GM12878 (cell line): Measurements from ENCODE around the gene TRAPPC12. TPM values are rescaled to one million over a fixed set of nuclear protein-coding genes. Genes with fewer than 3 reads are reported as not detected.

Experiments used
- ASH2L ChIP-seq: fragments of 300-600, 200-600 bp; sonication (generic); IDR thresholded peaks from 2 replicates; pipeline ENCODE4 v1.6.1; 2017; ENCODE audit warnings: low read depth, mild to moderate bottlenecking, borderline replicate concordance
- ATF7 ChIP-seq: fragments of 450-650 bp; IDR thresholded peaks from 2 replicates; pipeline ENCODE4 v1.6.1; 2016; ENCODE audit warnings: low read depth, mild to moderate bottlenecking
- BHLHE40 ChIP-seq, 2 experiments: fragments of 450-650 bp in 1 of 2; IDR thresholded peaks; 2 replicates each; pipeline ENCODE4 v1.6.1; 2011 to 2017; ENCODE audit warnings: low read depth in 2 of 2, borderline replicate concordance in 1 of 2, improper control_type of control experiment in 1 of 2, low read length in 1 of 2, mild to moderate bottlenecking in 1 of 2
- CHD1 ChIP-seq: IDR thresholded peaks from 2 replicates; pipeline ENCODE4 v1.6.1; 2012; ENCODE audit warnings: low read depth, low read length, improper control_type of control experiment
- CHD4 ChIP-seq: fragments of 200-600 bp; sonication (generic); IDR thresholded peaks from 2 replicates; pipeline ENCODE4 v1.6.1; 2016; ENCODE audit warnings: mild to moderate bottlenecking
- EED ChIP-seq: sonication (generic); IDR thresholded peaks from 2 replicates; pipeline ENCODE4 v1.6.1; 2016; ENCODE audit warnings: antibody characterized with exemption, low read depth
- FOXK2 ChIP-seq: fragments of 450-650 bp; IDR thresholded peaks from 2 replicates; pipeline ENCODE4 v1.6.1; 2017; ENCODE audit warnings: mild to moderate bottlenecking, moderate library complexity
- JUNB ChIP-seq: IDR thresholded peaks from 2 replicates; pipeline ENCODE4 v1.6.1; 2016; ENCODE audit warnings: antibody characterized with exemption, mild to moderate bottlenecking
- NFIC ChIP-seq: IDR thresholded peaks from 2 replicates; pipeline ENCODE4 v1.6.1; 2012; ENCODE audit warnings: low read depth, mild to moderate bottlenecking, inconsistent platforms, low read length, moderate library complexity
- POLR2AphosphoS2 ChIP-seq: IDR thresholded peaks from 2 replicates; pipeline ENCODE4 v1.6.1; 2011; ENCODE audit warnings: low read depth, mild to moderate bottlenecking, low read length, improper control_type of control experiment, moderate library complexity
- RCOR1 ChIP-seq: conservative IDR thresholded peaks from 2 replicates; pipeline ENCODE4 v1.6.1; 2012; ENCODE audit warnings: low read depth, low read length, improper control_type of control experiment
- RUNX3 ChIP-seq: IDR thresholded peaks from 2 replicates; pipeline ENCODE4 v1.6.1; 2012; ENCODE audit warnings: low read length, inconsistent platforms
- STAT3 ChIP-seq: IDR thresholded peaks from 2 replicates; pipeline ENCODE4 v1.6.1; 2011; ENCODE audit warnings: low read depth, low read length, improper control_type of control experiment
- YY1 ChIP-seq: IDR thresholded peaks from 2 replicates; pipeline ENCODE4 v1.6.1; 2011; ENCODE audit warnings: low read depth, mild to moderate bottlenecking, low read length
- polyA plus RNA-seq, 11 experiments: library from polyadenylated mRNA; depleted of rRNA in 4 of 11; unstranded in 6 of 11; stranded (reverse) in 5 of 11; fragments of >200 nt; fragmentation: Nextera tagmentation in 4 of 11; fragmentation: Illumina TruSeq in 1 of 11; extraction: Ambion mirVana in 4 of 11; extraction: Trizol in 1 of 11; gene quantifications; 1 replicate in 1 of 11; 2 replicates in 10 of 11; pipeline versions ENCODE4 v1.2.1 to v1.2.3, GENCODE V29; 2011 to 2016; ENCODE audit warnings: inconsistent platforms in 2 of 11, missing spikeins in 2 of 11, low read depth in 1 of 11
- total RNA-seq, 4 experiments: library from RNA; depleted of rRNA in 3 of 4; stranded (reverse); fragments of >200 nt in 3 of 4; fragmentation: Illumina TruSeq in 1 of 4; extraction: Trizol in 1 of 4; gene quantifications; 2 replicates each; pipeline versions ENCODE4 v1.2.1 to v1.2.3, GENCODE V29; 2013 to 2021
- TF ChIP-seq, protein P1 (sequence below): IDR thresholded peaks from 2 replicates; pipeline ENCODE4 v1.6.1; 2011; ENCODE audit warnings: low read depth, mild to moderate bottlenecking, low read length, moderate library complexity, borderline replicate concordance; ENCODE audit errors: extremely low read depth
- TF ChIP-seq, protein P2 (sequence below): fragments of 450-650 bp; IDR thresholded peaks from 2 replicates; pipeline ENCODE4 v1.6.1; 2017; ENCODE audit warnings: mild to moderate bottlenecking, moderate library complexity
- TF ChIP-seq, protein P3 (sequence below): fragments of 450-650 bp; IDR thresholded peaks from 2 replicates; pipeline ENCODE4 v1.6.1; 2017; ENCODE audit warnings: low read depth, mild to moderate bottlenecking, moderate library complexity
- TF ChIP-seq, protein P4 (sequence below), 3 experiments: IDR thresholded peaks in 2 of 3; conservative IDR thresholded peaks in 1 of 3; 2 replicates each; pipeline ENCODE4 v1.5.1; 2011; ENCODE audit warnings: low read depth in 3 of 3, low read length in 3 of 3, mild to moderate bottlenecking in 3 of 3, control low read depth in 2 of 3, moderate library complexity in 2 of 3, inconsistent platforms in 1 of 3, mixed read lengths in 1 of 3; ENCODE audit not compliant: control insufficient read depth in 2 of 3, insufficient read depth in 1 of 3; ENCODE audit errors: extremely low read depth in 1 of 3
- TF ChIP-seq, protein P5 (sequence below): fragments of 450-650 bp; IDR thresholded peaks from 2 replicates; pipeline ENCODE4 v1.6.1; 2017; ENCODE audit warnings: mild to moderate bottlenecking, low read depth, inconsistent platforms; ENCODE audit not compliant: poor library complexity, severe bottlenecking

Gene TRAPPC12
- total and polyA plus RNA-seq, 10 of the 15 experiments (the other 5 are each of a cell fraction or from before 2014, with no cell fraction given): 8.6 to 77.1 (median 37.4) TPM

DNA sequence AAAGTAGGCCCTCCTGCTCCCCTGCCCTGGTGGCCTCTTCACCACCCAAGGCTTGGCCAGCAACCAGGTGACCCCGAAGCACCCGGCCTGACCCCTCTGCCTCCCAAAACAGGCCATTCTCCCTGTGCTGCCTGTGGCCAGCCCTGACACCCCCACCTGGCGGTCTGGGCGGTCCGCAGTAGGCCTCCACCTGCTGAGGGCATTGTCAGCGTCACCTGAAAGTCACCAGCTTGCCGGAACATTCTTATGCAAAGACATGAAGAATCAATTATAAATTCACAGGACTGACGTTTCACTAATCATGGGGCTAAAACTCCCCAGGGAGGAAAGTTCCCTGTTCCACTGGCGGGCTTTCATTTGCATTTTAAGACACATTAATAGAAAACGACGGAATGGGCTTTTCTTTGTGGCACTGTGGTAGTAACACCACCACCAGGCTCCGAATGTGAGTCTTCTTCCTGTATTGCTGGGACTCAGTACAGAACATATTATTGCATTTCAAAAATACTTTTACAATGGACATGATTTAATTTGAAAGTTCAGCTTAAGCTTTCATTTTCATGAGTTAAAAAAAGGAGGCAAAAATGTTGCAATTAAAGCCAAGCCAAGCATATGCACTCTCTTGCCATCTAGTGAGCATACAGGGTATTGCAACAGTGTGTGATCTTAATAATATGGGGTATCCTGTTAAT, 82.5 kb downstream of the TRAPPC12 start (continued):
- TF ChIP-seq NFIC (peak; percentile 45; the same call in 1 of the 2 replicates), JUNB (peak; percentile 44; the same call in 1 of the 2 replicates), ATF7 (peak; percentile 71), RUNX3 (peak; percentile 38), EED (0 out of 2 replicates have a peak, but pooled peaks have one; percentile 14), CHD1 (0 out of 2 replicates have a peak, but pooled peaks have one; percentile 0), STAT3 (no peak), YY1 (0 out of 2 replicates have a peak, but pooled peaks have one; percentile 22), ASH2L (no peak), FOXK2 (no peak), BHLHE40 (IDR thresholded peaks at IDR 0.05; ENCODE audit: borderline replicate concordance in 1 of 2, low read depth in 2 of 2, low read length in 1 of 2) (peak in 1 of 2 experiments; percentile 37; a peak in 1 of 4 replicates), CHD4 (no peak), RCOR1 (no peak), POLR2AphosphoS2 (no peak)
- TF ChIP-seq, protein P1, sequence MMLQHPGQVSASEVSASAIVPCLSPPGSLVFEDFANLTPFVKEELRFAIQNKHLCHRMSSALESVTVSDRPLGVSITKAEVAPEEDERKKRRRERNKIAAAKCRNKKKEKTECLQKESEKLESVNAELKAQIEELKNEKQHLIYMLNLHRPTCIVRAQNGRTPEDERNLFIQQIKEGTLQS: no peak
- TF ChIP-seq, protein P2, sequence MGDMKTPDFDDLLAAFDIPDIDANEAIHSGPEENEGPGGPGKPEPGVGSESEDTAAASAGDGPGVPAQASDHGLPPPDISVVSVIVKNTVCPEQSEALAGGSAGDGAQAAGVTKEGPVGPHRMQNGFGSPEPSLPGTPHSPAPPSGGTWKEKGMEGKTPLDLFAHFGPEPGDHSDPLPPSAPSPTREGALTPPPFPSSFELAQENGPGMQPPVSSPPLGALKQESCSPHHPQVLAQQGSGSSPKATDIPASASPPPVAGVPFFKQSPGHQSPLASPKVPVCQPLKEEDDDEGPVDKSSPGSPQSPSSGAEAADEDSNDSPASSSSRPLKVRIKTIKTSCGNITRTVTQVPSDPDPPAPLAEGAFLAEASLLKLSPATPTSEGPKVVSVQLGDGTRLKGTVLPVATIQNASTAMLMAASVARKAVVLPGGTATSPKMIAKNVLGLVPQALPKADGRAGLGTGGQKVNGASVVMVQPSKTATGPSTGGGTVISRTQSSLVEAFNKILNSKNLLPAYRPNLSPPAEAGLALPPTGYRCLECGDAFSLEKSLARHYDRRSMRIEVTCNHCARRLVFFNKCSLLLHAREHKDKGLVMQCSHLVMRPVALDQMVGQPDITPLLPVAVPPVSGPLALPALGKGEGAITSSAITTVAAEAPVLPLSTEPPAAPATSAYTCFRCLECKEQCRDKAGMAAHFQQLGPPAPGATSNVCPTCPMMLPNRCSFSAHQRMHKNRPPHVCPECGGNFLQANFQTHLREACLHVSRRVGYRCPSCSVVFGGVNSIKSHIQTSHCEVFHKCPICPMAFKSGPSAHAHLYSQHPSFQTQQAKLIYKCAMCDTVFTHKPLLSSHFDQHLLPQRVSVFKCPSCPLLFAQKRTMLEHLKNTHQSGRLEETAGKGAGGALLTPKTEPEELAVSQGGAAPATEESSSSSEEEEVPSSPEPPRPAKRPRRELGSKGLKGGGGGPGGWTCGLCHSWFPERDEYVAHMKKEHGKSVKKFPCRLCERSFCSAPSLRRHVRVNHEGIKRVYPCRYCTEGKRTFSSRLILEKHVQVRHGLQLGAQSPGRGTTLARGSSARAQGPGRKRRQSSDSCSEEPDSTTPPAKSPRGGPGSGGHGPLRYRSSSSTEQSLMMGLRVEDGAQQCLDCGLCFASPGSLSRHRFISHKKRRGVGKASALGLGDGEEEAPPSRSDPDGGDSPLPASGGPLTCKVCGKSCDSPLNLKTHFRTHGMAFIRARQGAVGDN: peak; percentile 76; the same call in 1 of the 2 replicates
- TF ChIP-seq, protein P3, sequence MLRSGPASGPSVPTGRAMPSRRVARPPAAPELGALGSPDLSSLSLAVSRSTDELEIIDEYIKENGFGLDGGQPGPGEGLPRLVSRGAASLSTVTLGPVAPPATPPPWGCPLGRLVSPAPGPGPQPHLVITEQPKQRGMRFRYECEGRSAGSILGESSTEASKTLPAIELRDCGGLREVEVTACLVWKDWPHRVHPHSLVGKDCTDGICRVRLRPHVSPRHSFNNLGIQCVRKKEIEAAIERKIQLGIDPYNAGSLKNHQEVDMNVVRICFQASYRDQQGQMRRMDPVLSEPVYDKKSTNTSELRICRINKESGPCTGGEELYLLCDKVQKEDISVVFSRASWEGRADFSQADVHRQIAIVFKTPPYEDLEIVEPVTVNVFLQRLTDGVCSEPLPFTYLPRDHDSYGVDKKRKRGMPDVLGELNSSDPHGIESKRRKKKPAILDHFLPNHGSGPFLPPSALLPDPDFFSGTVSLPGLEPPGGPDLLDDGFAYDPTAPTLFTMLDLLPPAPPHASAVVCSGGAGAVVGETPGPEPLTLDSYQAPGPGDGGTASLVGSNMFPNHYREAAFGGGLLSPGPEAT: peak; percentile 71
- TF ChIP-seq, protein P4, sequence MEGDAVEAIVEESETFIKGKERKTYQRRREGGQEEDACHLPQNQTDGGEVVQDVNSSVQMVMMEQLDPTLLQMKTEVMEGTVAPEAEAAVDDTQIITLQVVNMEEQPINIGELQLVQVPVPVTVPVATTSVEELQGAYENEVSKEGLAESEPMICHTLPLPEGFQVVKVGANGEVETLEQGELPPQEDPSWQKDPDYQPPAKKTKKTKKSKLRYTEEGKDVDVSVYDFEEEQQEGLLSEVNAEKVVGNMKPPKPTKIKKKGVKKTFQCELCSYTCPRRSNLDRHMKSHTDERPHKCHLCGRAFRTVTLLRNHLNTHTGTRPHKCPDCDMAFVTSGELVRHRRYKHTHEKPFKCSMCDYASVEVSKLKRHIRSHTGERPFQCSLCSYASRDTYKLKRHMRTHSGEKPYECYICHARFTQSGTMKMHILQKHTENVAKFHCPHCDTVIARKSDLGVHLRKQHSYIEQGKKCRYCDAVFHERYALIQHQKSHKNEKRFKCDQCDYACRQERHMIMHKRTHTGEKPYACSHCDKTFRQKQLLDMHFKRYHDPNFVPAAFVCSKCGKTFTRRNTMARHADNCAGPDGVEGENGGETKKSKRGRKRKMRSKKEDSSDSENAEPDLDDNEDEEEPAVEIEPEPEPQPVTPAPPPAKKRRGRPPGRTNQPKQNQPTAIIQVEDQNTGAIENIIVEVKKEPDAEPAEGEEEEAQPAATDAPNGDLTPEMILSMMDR (IDR thresholded peaks at IDR 0.05 in 2 of 3, conservative IDR thresholded peaks at IDR 0.05 in 1 of 3; ENCODE audit: control insufficient read depth in 2 of 3, extremely low read depth in 1 of 3, insufficient read depth in 1 of 3, low read depth in 3 of 3, low read length in 3 of 3): peak; percentile 82 to 94 (median 89)
- TF ChIP-seq, protein P5, sequence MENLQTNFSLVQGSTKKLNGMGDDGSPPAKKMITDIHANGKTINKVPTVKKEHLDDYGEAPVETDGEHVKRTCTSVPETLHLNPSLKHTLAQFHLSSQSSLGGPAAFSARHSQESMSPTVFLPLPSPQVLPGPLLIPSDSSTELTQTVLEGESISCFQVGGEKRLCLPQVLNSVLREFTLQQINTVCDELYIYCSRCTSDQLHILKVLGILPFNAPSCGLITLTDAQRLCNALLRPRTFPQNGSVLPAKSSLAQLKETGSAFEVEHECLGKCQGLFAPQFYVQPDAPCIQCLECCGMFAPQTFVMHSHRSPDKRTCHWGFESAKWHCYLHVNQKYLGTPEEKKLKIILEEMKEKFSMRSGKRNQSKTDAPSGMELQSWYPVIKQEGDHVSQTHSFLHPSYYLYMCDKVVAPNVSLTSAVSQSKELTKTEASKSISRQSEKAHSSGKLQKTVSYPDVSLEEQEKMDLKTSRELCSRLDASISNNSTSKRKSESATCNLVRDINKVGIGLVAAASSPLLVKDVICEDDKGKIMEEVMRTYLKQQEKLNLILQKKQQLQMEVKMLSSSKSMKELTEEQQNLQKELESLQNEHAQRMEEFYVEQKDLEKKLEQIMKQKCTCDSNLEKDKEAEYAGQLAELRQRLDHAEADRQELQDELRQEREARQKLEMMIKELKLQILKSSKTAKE: peak; percentile 78
